ENCODE measurements around the gene BHMT. TPM values are rescaled to one million over a fixed set of nuclear protein-coding genes. Genes with fewer than 3 reads are reported as not detected.

Gene BHMT
- total RNA-seq, 1 experiment from 2014 or later = 1.2 TPM

- H3K9me3 Mint-ChIP-seq = peaks cover 4% of the 10 kb centered on the region
- H3K27me3 Mint-ChIP-seq (ENCODE audit: low read depth) = no peaks in the 10 kb centered on the region
- DNase-seq (ENCODE audit: low spot score) = no peak
- H3K4me3 Mint-ChIP-seq = no peak overlapping the region
- no peaks in the 10 kb centered on the region for H3K36me3 Mint-ChIP-seq
- ATAC-seq = no peak
- peaks cover 5% of the 10 kb centered on the region for H3K4me1 Mint-ChIP-seq
- TF ChIP-seq MXD4 (CRISPR knock-in tag; IDR thresholded peaks at IDR 0.05; ENCODE audit: borderline replicate concordance) (no peak), ZNF138 (CRISPR knock-in tag; conservative IDR thresholded peaks at IDR 0.05) (no peak), ZNF219 (CRISPR knock-in tag; IDR thresholded peaks at IDR 0.05; ENCODE audit: borderline replicate concordance) (no peak), ATF6 (CRISPR knock-in tag; IDR thresholded peaks at IDR 0.05) (no peak), NFE2L1 (CRISPR knock-in tag; IDR thresholded peaks at IDR 0.05) (no peak), JUN (CRISPR knock-in tag; IDR thresholded peaks at IDR 0.05) (no peak), OVOL2 (CRISPR knock-in tag; IDR thresholded peaks at IDR 0.05; ENCODE audit: borderline replicate concordance) (no peak), ATF2 (CRISPR knock-in tag; IDR thresholded peaks at IDR 0.05; ENCODE audit: borderline replicate concordance, low read depth) (no peak), ZNF121 (CRISPR knock-in tag; IDR thresholded peaks at IDR 0.05) (no peak), SMAD4 (CRISPR knock-in tag; IDR thresholded peaks at IDR 0.05) (no peak), ZMAT4 (CRISPR knock-in tag; IDR thresholded peaks at IDR 0.05) (no peak), ETV6 (CRISPR knock-in tag; IDR thresholded peaks at IDR 0.05) (no peak), RORB (CRISPR knock-in tag; IDR thresholded peaks at IDR 0.05) (no peak), EMX1 (CRISPR knock-in tag; IDR thresholded peaks at IDR 0.05) (no peak), IRF1 (CRISPR knock-in tag; IDR thresholded peaks at IDR 0.05) (no peak), AR (CRISPR knock-in tag; IDR thresholded peaks at IDR 0.05) (no peak), GABPB1 (CRISPR knock-in tag; IDR thresholded peaks at IDR 0.05) (no peak), CDX4 (CRISPR knock-in tag; IDR thresholded peaks at IDR 0.05; ENCODE audit: borderline replicate concordance) (no peak), MYBL2 (CRISPR knock-in tag; IDR thresholded peaks at IDR 0.05) (no peak)
- H3K27ac Mint-ChIP-seq = no peak overlapping the region
- ChIA-PET POLR2A (no interaction called here), CTCF (interaction anchor here (1.6 kb wide), 1 partner anchor 37 kb away, joined by 4 read pairs; no protein-coding TSS in a partner anchor)
Observed at GRCh38 chr5:79062436-79062835, 49.2 kb upstream of the BHMT start.

Data from WTC11 (cell line).